HG03565 (cell line): ENCODE data around the gene MCM3AP.
"Not testable (repeated sequence)": the region's sequence is repeated elsewhere in the genome, so short reads cannot be mapped to it uniquely, and the experiment has no call there.

Experiments used
- ATAC-seq: cut with Tn5 transposase; IDR thresholded peaks from one replicate; pipeline ENCODE4 v1.9.1; 2021; ENCODE audit warnings: mild to moderate bottlenecking, moderate library complexity; ENCODE audit not compliant: unreplicated experiment

Gene MCM3AP

GRCh38 chr21:46312949-46313348 is 27.5 kb upstream of the MCM3AP start:
- no peak for ATAC-seq

GRCh38 chr21:46311568-46311967 is 26.2 kb upstream of the MCM3AP start:
- ATAC-seq, result no peak

DNA sequence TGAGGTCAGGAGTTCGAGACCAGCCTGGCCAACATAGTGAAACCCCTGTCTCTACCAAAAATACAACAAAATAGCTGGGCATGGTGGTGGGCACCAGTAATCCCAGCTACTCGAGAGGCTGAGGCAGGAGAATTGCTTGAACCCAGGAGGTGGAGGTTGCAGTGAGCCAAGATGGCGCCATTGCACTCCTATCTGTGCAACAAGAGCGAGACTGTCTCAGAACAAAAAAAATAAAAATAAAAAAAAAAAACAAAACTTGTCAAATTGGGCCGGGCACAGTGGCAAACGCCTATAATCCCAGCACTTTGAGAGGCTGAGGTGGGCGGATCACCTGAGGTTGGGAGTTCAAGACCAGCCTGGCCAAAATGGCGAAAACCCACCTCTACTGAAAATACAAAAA is 24.8 kb upstream of the MCM3AP start:
- ATAC-seq, result not testable (repeated sequence)

DNA sequence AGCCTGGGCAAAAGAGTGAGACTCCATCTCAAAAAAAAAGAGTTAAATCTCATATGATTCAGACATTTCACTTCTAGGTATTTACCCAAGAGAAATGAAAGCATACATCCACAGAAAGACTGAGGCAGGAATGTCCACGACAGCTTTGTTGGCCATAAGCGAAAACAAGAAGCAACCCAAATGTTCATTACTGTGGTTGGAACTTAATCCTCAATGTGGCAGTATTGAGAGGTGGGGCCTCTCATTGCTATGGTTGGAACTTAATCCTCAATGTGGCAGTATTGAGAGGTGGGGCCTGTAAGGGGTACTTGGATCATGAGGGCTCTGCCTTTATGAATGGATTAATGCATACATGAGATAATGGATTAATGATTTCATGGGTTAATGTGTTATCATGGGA is 23.0 kb upstream of the MCM3AP start:
- ATAC-seq, result no peak

GRCh38 chr21:46307625-46308024 is 22.2 kb upstream of the MCM3AP start:
- no peak for ATAC-seq

- no peak for ATAC-seq
Measured at GRCh38 chr21:46304955-46305354, 19.5 kb upstream of the MCM3AP start.

DNA sequence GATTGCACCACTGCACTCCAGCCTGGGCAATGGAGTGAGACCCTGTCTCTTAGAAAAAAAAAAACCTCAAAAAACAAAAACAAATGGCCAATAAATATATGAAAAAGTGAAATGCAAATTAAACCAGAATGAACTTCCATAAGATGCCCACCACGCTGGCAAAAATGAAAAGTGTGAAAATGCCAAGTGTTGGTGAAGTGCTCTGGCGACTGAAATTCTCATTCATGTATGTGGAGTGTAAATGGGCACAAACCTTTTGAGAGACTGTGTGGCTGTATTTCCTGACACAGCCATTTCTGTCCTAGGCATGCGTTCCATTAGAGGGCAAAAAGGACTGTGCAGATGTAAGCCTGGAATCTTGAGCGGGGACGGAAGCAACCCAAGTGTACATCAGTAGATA is 19.0 kb upstream of the MCM3AP start:
- no peak for ATAC-seq

DNA sequence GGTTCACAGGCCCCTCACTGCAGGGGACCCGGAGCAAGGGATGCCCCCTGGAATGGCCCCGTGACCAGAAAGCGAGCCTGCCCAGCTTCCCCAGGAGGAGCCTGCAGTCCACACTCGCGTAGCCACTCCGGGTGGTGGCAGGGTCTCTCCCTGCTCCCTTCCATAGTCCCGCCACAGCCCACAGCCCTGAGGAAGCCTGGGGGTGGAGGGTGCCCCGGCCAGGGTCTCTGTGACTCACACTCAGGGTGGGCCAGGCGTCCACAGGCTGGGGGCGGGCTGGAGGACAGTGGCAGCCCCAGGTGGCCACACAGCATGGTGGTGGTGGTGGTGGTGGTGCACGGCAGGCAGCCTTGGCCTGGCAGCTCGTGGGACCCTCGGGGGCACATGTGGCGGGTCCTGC is 16.3 kb upstream of the MCM3AP start:
- ATAC-seq, result no peak

- ATAC-seq, result no peak
Measured at GRCh38 chr21:46299167-46299566, 13.8 kb upstream of the MCM3AP start.

- no peak for ATAC-seq
Measured at GRCh38 chr21:46297338-46298271, 12.2 kb upstream of the MCM3AP start.

DNA sequence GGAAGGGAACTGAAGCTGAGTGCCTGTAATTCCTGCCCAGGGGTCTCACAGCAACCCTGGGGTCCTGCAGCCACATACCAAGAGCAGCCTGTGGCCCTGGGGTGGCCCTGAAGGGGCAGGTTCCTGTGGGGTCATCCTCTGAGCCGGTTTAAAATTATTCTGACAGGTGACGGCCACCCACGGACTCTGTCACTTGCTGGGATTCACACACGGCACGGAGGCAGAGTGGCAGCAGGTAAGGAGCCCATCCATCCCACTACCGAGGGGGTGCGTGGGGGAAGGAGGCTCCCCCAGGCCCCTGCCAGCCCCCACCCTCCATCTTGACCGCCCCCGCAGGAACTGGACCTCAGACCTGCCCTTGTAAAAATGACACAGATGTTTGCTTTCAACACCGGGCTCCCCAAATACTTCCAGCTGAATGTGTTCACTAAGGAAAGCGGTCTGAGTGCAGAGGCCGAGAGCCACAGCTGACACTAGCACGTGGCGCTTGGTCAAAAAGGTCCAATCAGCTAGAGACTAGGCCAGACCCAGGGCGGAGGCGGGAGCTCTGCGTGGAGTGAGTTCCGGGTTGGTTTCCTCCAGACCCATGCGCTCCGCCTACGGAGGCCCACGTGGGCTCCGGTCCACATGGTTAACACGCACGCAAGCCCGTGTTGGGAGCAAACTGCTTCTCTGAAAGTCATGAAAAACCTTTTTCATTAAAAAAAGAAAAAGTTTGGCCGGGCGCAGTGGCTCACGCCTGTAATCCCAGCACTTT is 10.8 kb upstream of the MCM3AP start:
- no peak for ATAC-seq

- no peak for ATAC-seq
Measured at GRCh38 chr21:46295177-46295770, 9.9 kb upstream of the MCM3AP start.

DNA sequence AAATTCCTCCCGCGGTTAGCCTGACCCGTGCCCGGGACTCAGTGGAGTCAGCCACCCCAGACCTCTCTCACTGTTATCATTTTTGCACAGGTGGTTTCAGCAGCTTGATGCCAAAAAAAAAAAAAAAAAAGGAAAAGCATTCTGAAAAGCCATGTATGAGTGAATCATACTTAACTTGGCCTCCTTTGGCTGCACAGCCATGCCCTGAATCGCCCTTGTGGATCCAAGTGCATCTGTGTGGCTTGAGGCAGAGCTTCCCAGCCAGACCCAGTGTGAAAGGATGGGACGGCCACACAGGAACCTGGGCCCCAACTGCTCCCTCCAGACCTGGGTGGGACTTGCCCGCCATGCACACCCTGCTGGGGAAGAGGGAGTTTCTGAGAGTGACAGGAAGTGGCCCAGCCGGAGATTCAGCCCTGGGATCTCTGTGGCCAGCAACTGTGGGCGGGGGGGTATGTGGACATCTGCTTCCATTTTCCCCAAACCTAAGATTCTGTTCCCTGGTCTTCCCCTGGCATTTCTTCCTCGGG is 9.3 kb upstream of the MCM3AP start:
- no peak for ATAC-seq

DNA sequence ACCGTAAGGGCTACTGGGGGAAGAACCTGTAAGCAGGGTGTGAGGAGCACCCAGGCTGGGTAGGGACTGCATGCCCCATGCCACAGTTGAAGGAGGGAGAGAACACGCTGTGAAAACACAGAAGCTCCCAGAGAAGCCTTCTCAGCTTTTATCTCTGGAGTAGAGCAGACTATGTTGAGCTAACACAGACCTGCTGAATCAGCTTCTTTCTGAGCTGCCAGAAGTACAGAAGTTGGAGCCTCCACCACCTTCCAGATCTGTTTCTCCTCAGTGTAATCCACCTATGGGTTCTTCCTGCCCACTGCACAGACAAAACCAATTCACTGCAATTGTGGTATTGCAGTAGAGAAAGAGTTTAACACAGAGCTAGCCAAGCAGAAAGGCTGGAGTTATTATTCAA is 6.2 kb upstream of the MCM3AP start:
- no peak for ATAC-seq

GRCh38 chr21:46289655-46290179 is 4.3 kb upstream of the MCM3AP start:
- ATAC-seq, result no peak

DNA sequence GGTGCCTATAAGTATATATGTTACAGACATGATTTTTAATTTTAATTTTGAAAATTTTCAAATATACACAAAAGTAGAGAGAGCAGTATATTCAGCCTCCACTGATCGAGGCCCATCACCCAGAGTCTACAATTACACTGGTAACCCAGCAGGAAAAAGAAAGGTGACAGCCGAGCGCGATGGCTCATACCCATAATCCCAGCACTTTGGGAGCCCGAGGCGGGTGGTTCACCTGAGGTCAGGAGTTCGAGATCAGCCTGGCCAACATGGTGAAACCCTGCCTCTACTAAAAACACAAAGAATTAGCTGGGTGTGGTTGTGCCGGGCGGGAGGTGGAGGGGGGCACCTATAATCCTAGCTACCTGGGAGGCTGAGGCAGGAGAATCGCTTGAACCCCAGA is 2.1 kb upstream of the MCM3AP start:
- no peak for ATAC-seq

DNA sequence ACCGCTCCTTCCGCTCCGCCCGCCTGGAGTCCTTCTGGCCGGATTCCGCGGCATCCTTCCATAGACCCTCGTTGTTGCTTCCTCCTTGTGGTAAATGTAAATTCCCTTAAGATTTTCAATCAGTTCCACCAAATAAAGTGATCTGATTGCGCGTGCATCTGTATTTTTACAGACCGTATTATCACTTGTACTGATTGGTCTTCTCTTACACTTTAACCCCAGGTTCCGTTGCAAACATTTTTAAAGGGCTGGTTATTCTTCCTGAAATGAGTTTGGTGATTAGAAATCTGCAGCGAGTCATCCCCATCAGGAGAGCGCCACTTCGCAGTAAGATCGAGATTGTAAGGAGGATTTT is 1.2 kb upstream of the MCM3AP start:
- peak; percentile 5 for ATAC-seq

GRCh38 chr21:46285761-46286647 is 593 bp upstream of the MCM3AP start, which contains the start of gene YBEY:
YBEY (plus strand) TSS chr21:46286342; CDS start chr21:46286914, 572 bp downstream.
- ATAC-seq, result peak; percentile 73

DNA sequence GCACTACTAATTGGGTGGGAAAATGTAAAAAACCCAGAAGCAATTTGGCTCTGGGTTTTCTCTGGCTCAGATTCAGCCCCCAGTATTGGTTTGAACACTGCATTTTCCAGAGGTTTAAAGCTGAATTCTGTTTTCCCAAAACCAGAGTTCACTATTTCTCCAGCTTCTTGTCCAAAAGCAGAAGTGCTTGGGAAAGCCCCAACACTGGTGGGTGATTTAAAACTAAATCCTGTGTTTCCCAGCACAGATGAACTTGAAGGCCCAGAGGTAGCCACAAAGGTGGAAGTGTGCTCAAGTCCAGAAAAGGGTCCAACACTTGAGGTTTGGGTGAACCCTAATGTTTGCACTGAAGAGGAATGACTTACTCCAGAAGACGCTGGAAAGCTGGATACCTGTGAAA is 678 bp downstream of the MCM3AP start:
- ATAC-seq, result no peak

GRCh38 chr21:46284077-46284644 is 1.2 kb downstream of the MCM3AP start:
- no peak for ATAC-seq
